ENCODE measurements around the gene DNAJC3. TPM values are rescaled to one million over a fixed set of nuclear protein-coding genes. Genes with fewer than 3 reads are reported as not detected.

Gene DNAJC3
- total RNA-seq, 1 donor from 2014 or later: 51.7 TPM

- no peaks in the 10 kb centered on the region for H3K27me3 ChIP-seq (ENCODE audit: insufficient read depth, low read length)
- H3K9me3 ChIP-seq (ENCODE audit: insufficient read depth, low read depth, low read length): peaks cover 4% of the 10 kb centered on the region
- no peak overlapping the region for H3K4me3 Mint-ChIP-seq (ENCODE audit: unreplicated experiment)
- no peaks in the 10 kb centered on the region for H3K4me1 Mint-ChIP-seq (ENCODE audit: low read depth, unreplicated experiment)
- DNase-seq (ENCODE audit: low read depth) (no peak), FAIRE-seq (no peak)
- no peak overlapping the region for H3K27ac ChIP-seq (ENCODE audit: low read depth, low read length)
- H3K27ac Mint-ChIP-seq (ENCODE audit: unreplicated experiment): no peak overlapping the region
- peaks cover 7% of the 10 kb centered on the region for H3K36me3 Mint-ChIP-seq (ENCODE audit: low read depth, unreplicated experiment)
- H4K20me1 ChIP-seq (ENCODE audit: insufficient read depth, low read length): no peaks in the 10 kb centered on the region
- H3K27me3 Mint-ChIP-seq (ENCODE audit: low read depth, unreplicated experiment): no peaks in the 10 kb centered on the region
- no peaks in the 10 kb centered on the region for H3K4me1 ChIP-seq (ENCODE audit: insufficient read depth, low read length)
- TF ChIP-seq CTCF (IDR thresholded peaks at IDR 0.05; ENCODE audit: insufficient read depth, low read depth, low read length): no peak
- TF ChIP-seq EZH2 (IDR thresholded peaks at IDR 0.05; ENCODE audit: insufficient read depth, low read length): no peak
- H3K9me3 Mint-ChIP-seq (ENCODE audit: unreplicated experiment): peaks cover 19% of the 10 kb centered on the region
- H3K4me2 ChIP-seq (ENCODE audit: low read length): no peak overlapping the region
- no peak overlapping the region for H3K9ac ChIP-seq (ENCODE audit: low read length)
- H2AFZ ChIP-seq (ENCODE audit: low read depth, low read length): no peak overlapping the region
- H3K36me3 ChIP-seq (ENCODE audit: insufficient read depth, low read length): no peaks in the 10 kb centered on the region
- peaks cover 3% of the 10 kb centered on the region for H3K79me2 ChIP-seq (ENCODE audit: insufficient read depth, low read length)
- H3K4me3 ChIP-seq (ENCODE audit: insufficient read depth, low read depth, low read length): no peak overlapping the region
These were observed 5.3 kb upstream of the DNAJC3 start for GRCh38 chr13:95671597-95671996.

GRCh38 chr13:95676105-95676761 is 706 bp upstream of the DNAJC3 start:
- Mint-ChIP-seq H3K4me1 (ENCODE audit: low read depth, unreplicated experiment) (peaks cover 18% of the 10 kb centered on the region), H3K27ac (ENCODE audit: unreplicated experiment) (peak overlapping the region; percentile 78), H3K9me3 (ENCODE audit: unreplicated experiment) (no peaks in the 10 kb centered on the region), H3K4me3 (ENCODE audit: unreplicated experiment) (peak overlapping the region; percentile 96), H3K36me3 (ENCODE audit: low read depth, unreplicated experiment) (peaks cover 2% of the 10 kb centered on the region), H3K27me3 (ENCODE audit: low read depth, unreplicated experiment) (no peaks in the 10 kb centered on the region)
- peak overlapping the region; percentile 94 for H3K9ac ChIP-seq (ENCODE audit: low read length)
- FAIRE-seq: peak; percentile 67
- H2AFZ ChIP-seq (ENCODE audit: low read depth, low read length): peak overlapping the region; percentile 99
- peak overlapping the region; percentile 94 for H3K4me3 ChIP-seq (ENCODE audit: insufficient read depth, low read depth, low read length)
- peak overlapping the region; percentile 87 for H3K4me2 ChIP-seq (ENCODE audit: low read length)
- TF ChIP-seq EZH2 (IDR thresholded peaks at IDR 0.05; ENCODE audit: insufficient read depth, low read length) (no peak), CTCF (IDR thresholded peaks at IDR 0.05; ENCODE audit: insufficient read depth, low read depth, low read length) (no peak)
- peak; percentile 47 for DNase-seq (ENCODE audit: low read depth)
- H3K9me3 ChIP-seq (ENCODE audit: insufficient read depth, low read depth, low read length): no peaks in the 10 kb centered on the region
- H3K79me2 ChIP-seq (ENCODE audit: insufficient read depth, low read length): peaks cover 45% of the 10 kb centered on the region
- H3K36me3 ChIP-seq (ENCODE audit: insufficient read depth, low read length): no peaks in the 10 kb centered on the region
- peaks cover 36% of the 10 kb centered on the region for H4K20me1 ChIP-seq (ENCODE audit: insufficient read depth, low read length)
- peak overlapping the region; percentile 94 for H3K27ac ChIP-seq (ENCODE audit: low read depth, low read length)
- H3K27me3 ChIP-seq (ENCODE audit: insufficient read depth, low read length): no peaks in the 10 kb centered on the region
- H3K4me1 ChIP-seq (ENCODE audit: insufficient read depth, low read length): peaks cover 10% of the 10 kb centered on the region
